Upper lobe of left lung (tissue), 4 donors: ENCODE measurements around the gene ADAD2.
"Not testable (repeated sequence)": the region's sequence is repeated elsewhere in the genome, so short reads cannot be mapped to it uniquely, and the experiment has no call there.

Experiments used
- POLR2A ChIP-seq, 4 donors: fragments of 450-650 bp; IDR thresholded peaks; one replicate each; pipeline ENCODE4 v1.5.1; 2016 to 2017; ENCODE audit warnings: antibody characterized with exemption in 4 of 4, mild to moderate bottlenecking in 2 of 4
- POLR2AphosphoS5 ChIP-seq, 2 donors: sonication (generic); formaldehyde crosslinking; IDR thresholded peaks; one replicate each; pipeline ENCODE4 v1.5.1; 2017; ENCODE audit warnings: antibody characterized with exemption in 2 of 2

DNA sequence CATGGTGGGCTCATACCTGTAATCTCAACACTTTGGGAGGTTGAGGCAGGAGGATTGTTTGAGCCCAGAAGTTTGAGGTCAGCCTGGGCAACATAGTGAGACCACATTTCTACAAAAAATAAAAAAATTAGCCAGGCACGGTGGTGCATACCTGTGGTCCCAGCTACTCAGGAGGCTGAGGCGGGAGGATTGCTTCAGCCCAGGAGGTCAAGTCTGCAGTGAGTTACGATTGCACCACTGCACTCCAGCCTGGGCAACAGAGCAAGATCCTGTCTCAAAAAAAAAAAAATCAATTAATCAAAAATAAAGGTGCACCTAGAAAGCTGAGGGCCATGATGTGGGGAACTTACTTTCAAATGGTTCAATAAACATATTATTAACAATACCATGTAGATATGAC, 25.2 kb downstream of the ADAD2 start:
- not testable (repeated sequence) for TF ChIP-seq POLR2AphosphoS5, POLR2A (IDR thresholded peaks at IDR 0.05)
